ENCODE results near the gene RARS2. TPM values are rescaled to one million over a fixed set of nuclear protein-coding genes. Genes with fewer than 3 reads are reported as not detected.

RARS2 gene
- total RNA-seq, 6 experiments from 2014 or later: 48.3 to 62.0 (median 58.3) TPM

GRCh38 chr6:87558446-87558845 is 31.3 kb downstream of the RARS2 start:
- H3K4me1 Mint-ChIP-seq (ENCODE audit: low read depth): peaks cover 16% of the 10 kb centered on the region
- peaks cover 33% of the 10 kb centered on the region for H3K36me3 Mint-ChIP-seq (ENCODE audit: low read depth)
- no peak for TF ChIP-seq CTCF (IDR thresholded peaks at IDR 0.05)
- H3K9me3 Mint-ChIP-seq: no peaks in the 10 kb centered on the region
- peak; percentile 23 for DNase-seq
- H3K27me3 Mint-ChIP-seq (ENCODE audit: insufficient read depth): no peaks in the 10 kb centered on the region
- H3K4me3 Mint-ChIP-seq: no peak overlapping the region
- no peak overlapping the region for H3K27ac Mint-ChIP-seq

GRCh38 chr6:87555506-87555905 is 34.3 kb downstream of the RARS2 start:
- H3K36me3 Mint-ChIP-seq (ENCODE audit: low read depth): peaks cover 40% of the 10 kb centered on the region
- H3K9me3 Mint-ChIP-seq: no peaks in the 10 kb centered on the region
- H3K27ac Mint-ChIP-seq: no peak overlapping the region
- no peak overlapping the region for H3K4me3 Mint-ChIP-seq
- no peak for DNase-seq
- H3K4me1 Mint-ChIP-seq (ENCODE audit: low read depth): peaks cover 9% of the 10 kb centered on the region
- no peaks in the 10 kb centered on the region for H3K27me3 Mint-ChIP-seq (ENCODE audit: insufficient read depth)
- TF ChIP-seq CTCF (IDR thresholded peaks at IDR 0.05): no peak

- Mint-ChIP-seq H3K36me3 (ENCODE audit: low read depth) (peaks cover 42% of the 10 kb centered on the region), H3K9me3 (no peaks in the 10 kb centered on the region), H3K4me3 (no peak overlapping the region), H3K27me3 (ENCODE audit: insufficient read depth) (no peaks in the 10 kb centered on the region; the same call in 1 of the 2 replicates), H3K4me1 (ENCODE audit: low read depth) (peaks cover 4% of the 10 kb centered on the region), H3K27ac (no peak overlapping the region)
- no peak for DNase-seq
- TF ChIP-seq CTCF (IDR thresholded peaks at IDR 0.05): no peak
Observed at GRCh38 chr6:87553159-87553765, 36.5 kb downstream of the RARS2 start.

- Mint-ChIP-seq H3K4me3 (no peak overlapping the region), H3K9me3 (no peaks in the 10 kb centered on the region), H3K4me1 (ENCODE audit: low read depth) (no peaks in the 10 kb centered on the region), H3K27me3 (ENCODE audit: insufficient read depth) (no peaks in the 10 kb centered on the region; the same call in 1 of the 2 replicates), H3K36me3 (ENCODE audit: low read depth) (peaks cover 35% of the 10 kb centered on the region), H3K27ac (no peak overlapping the region)
- TF ChIP-seq CTCF (IDR thresholded peaks at IDR 0.05): no peak
- no peak for DNase-seq
Observed at GRCh38 chr6:87551799-87552198, 38.0 kb downstream of the RARS2 start.

GRCh38 chr6:87544474-87544735 is 45.4 kb downstream of the RARS2 start:
- H3K9me3 Mint-ChIP-seq: peaks cover 8% of the 10 kb centered on the region; the same call in 1 of the 2 replicates
- H3K4me3 Mint-ChIP-seq: no peak overlapping the region

More at GRCh38 chr6:87544474-87544735, 45.4 kb downstream of the RARS2 start:
- 0 out of 2 replicates have a peak, but pooled peaks cover 5% of the 10 kb centered on the region for H3K4me1 Mint-ChIP-seq (ENCODE audit: low read depth)
- H3K27me3 Mint-ChIP-seq (ENCODE audit: insufficient read depth): no peaks in the 10 kb centered on the region; the same call in 1 of the 2 replicates
- DNase-seq: no peak
- no peak overlapping the region for H3K27ac Mint-ChIP-seq
- peaks cover 57% of the 10 kb centered on the region for H3K36me3 Mint-ChIP-seq (ENCODE audit: low read depth)
- TF ChIP-seq CTCF (IDR thresholded peaks at IDR 0.05): no peak
